ENCODE results near the gene KCNN3. TPM values are rescaled to one million over a fixed set of nuclear protein-coding genes. Genes with fewer than 3 reads are reported as not detected.

The KCNN3 gene
- total and polyA plus RNA-seq, 2 of the 13 experiments (the other 11 are each of a cell fraction or from before 2014, with no cell fraction given), result not detected

DNA sequence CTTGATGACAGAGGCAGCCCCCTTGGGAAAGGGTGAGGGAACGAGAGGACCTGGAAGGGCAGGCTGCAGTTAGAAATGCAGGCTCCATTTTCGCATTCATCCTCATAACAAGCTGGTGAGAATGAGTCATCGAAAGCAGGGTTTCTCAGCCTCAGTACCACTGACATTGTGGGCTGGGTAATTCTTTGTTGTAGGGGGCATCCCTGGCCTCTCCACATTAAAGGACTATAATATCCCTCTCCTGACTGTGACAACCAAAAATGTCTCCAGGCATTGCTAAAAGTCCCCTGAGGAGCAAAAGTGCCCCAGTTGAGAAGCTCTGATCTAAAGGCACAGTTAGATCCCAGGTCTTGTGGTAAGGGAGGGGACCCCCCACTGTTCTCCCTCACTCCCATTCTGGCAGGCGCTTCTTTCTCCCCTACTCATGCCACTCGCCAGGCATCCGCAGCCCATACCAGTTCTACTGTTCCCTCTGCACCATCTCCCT is 20.4 kb downstream of the KCNN3 start:
- TF ChIP-seq SRSF1 (optimal IDR thresholded peaks at IDR 0.05; ENCODE audit: low read depth, low read length), result no peak
- TF ChIP-seq DNMT1 (CRISPR knock-in tag; IDR thresholded peaks at IDR 0.05), result no peak
- TF ChIP-seq ATF3 (CRISPR knock-in tag; IDR thresholded peaks at IDR 0.05), result no peak
- no peak for TF ChIP-seq ZNF124 (CRISPR knock-in tag; IDR thresholded peaks at IDR 0.05)
- no peak for TF ChIP-seq NFAT5 (CRISPR knock-in tag; IDR thresholded peaks at IDR 0.05)
- no peak for ATAC-seq
- no peak for DNase-seq (ENCODE audit: low spot score)
- intact Hi-C loops (cut with micrococcal nuclease; ENCODE audit: unreplicated experiment), result no loop called here
- H3K4me1 ChIP-seq (ENCODE audit: insufficient read depth, low read length), result no peaks in the 10 kb centered on the region
- H3K4me2 ChIP-seq (ENCODE audit: low read depth, low read length), result no peak overlapping the region
- no peaks in the 10 kb centered on the region for H4K20me1 ChIP-seq (ENCODE audit: insufficient read depth, low read length)
- in situ Hi-C loops (cut with HindIII; ENCODE audit: extremely low pct_ligation_motif_present, low pct_unique_long_range_greater_than_20kb), result no loop called here
- no peaks in the 10 kb centered on the region for H3K36me3 ChIP-seq (replicated peaks in 1 of 2; ENCODE audit: control insufficient read depth in 1 of 2, insufficient read depth in 2 of 2, low read length in 2 of 2)
- H3K9ac ChIP-seq (ENCODE audit: insufficient read depth, low read depth, low read length), result no peak overlapping the region
- BruUV-seq (replicated peaks), result no TSS peak
- POLR2A ChIA-PET, result no interaction called here
- FAIRE-seq, result no peak
- H3K4me3 ChIP-seq (replicated peaks in 1 of 3; ENCODE audit: insufficient read depth in 1 of 3, low read depth in 2 of 3, low read length in 3 of 3), result no peak overlapping the region
- CTCF ChIA-PET (ENCODE audit: low intra/inter-chr PET ratio, low total read pairs), result no interaction called here
- H3K27me3 ChIP-seq (ENCODE audit: control insufficient read depth in 1 of 2, insufficient read depth in 2 of 2, low read length in 2 of 2), result peaks cover 5 to 42% of the 10 kb centered on the region in 2 experiments; a peak in 4 of 5 replicates
- H3K79me2 ChIP-seq (ENCODE audit: insufficient read depth, low read length), result no peaks in the 10 kb centered on the region
- 45% methylated on average over 6 of the region's 6 CpGs for WGBS (ENCODE audit: low lambda C conversion rate)
- no peak overlapping the region for H2AFZ ChIP-seq (ENCODE audit: low read length)
- H3K9me3 ChIP-seq (ENCODE audit: low read length), result no peaks in the 10 kb centered on the region
- H3K27ac ChIP-seq (ENCODE audit: extremely low read length, insufficient read depth, low read length), result no peak overlapping the region

Measured in HepG2 (cell line).